ENCODE data around the gene DNAH12. TPM values are rescaled to one million over a fixed set of nuclear protein-coding genes. Genes with fewer than 3 reads are reported as not detected.
"Not testable (repeated sequence)": the region's sequence is repeated elsewhere in the genome, so short reads cannot be mapped to it uniquely, and the experiment has no call there.

Gene DNAH12
- total RNA-seq, 1 donor from 2014 or later = 0.23 TPM

GRCh38 chr3:57464801-57465200 is 79.3 kb downstream of the DNAH12 start:
- Mint-ChIP-seq H3K4me1 (ENCODE audit: low read depth, unreplicated experiment) (no peaks in the 10 kb centered on the region), H3K27me3 (ENCODE audit: low read depth, unreplicated experiment) (peaks cover 2% of the 10 kb centered on the region), H3K27ac (ENCODE audit: unreplicated experiment) (no peak overlapping the region), H3K9me3 (ENCODE audit: unreplicated experiment) (no peaks in the 10 kb centered on the region), H3K36me3 (ENCODE audit: low read depth, unreplicated experiment) (no peaks in the 10 kb centered on the region), H3K4me3 (ENCODE audit: unreplicated experiment) (no peak overlapping the region)
- Histone ChIP-seq H3K4me3 (ENCODE audit: insufficient read depth, low read depth, low read length) (no peak overlapping the region), H3K27ac (ENCODE audit: low read depth, low read length) (no peak overlapping the region), H3K9ac (ENCODE audit: low read length) (no peak overlapping the region), H4K20me1 (ENCODE audit: insufficient read depth, low read length) (no peaks in the 10 kb centered on the region), H3K9me3 (ENCODE audit: insufficient read depth, low read depth, low read length) (no peaks in the 10 kb centered on the region), H3K4me1 (ENCODE audit: insufficient read depth, low read length) (no peaks in the 10 kb centered on the region), H2AFZ (ENCODE audit: low read depth, low read length) (no peak overlapping the region), H3K27me3 (ENCODE audit: insufficient read depth, low read length) (peaks cover 3% of the 10 kb centered on the region), H3K4me2 (ENCODE audit: low read length) (no peak overlapping the region), H3K36me3 (ENCODE audit: insufficient read depth, low read length) (no peaks in the 10 kb centered on the region), H3K79me2 (ENCODE audit: insufficient read depth, low read length) (no peaks in the 10 kb centered on the region)
- DNase-seq (ENCODE audit: low read depth) (no peak), FAIRE-seq (no peak)
- TF ChIP-seq EZH2 (IDR thresholded peaks at IDR 0.05; ENCODE audit: insufficient read depth, low read length) (no peak), CTCF (IDR thresholded peaks at IDR 0.05; ENCODE audit: insufficient read depth, low read depth, low read length) (no peak)

GRCh38 chr3:57464011-57464410 is 80.1 kb downstream of the DNAH12 start:
- no peak overlapping the region for H3K4me3 Mint-ChIP-seq (ENCODE audit: unreplicated experiment)
- Histone ChIP-seq H3K27ac (ENCODE audit: low read depth, low read length) (no peak overlapping the region), H3K27me3 (ENCODE audit: insufficient read depth, low read length) (peaks cover 3% of the 10 kb centered on the region), H3K36me3 (ENCODE audit: insufficient read depth, low read length) (no peaks in the 10 kb centered on the region), H4K20me1 (ENCODE audit: insufficient read depth, low read length) (no peaks in the 10 kb centered on the region), H3K4me2 (ENCODE audit: low read length) (no peak overlapping the region), H3K9ac (ENCODE audit: low read length) (no peak overlapping the region), H3K4me3 (ENCODE audit: insufficient read depth, low read depth, low read length) (no peak overlapping the region), H3K9me3 (ENCODE audit: insufficient read depth, low read depth, low read length) (no peaks in the 10 kb centered on the region), H3K4me1 (ENCODE audit: insufficient read depth, low read length) (no peaks in the 10 kb centered on the region), H3K79me2 (ENCODE audit: insufficient read depth, low read length) (no peaks in the 10 kb centered on the region), H2AFZ (ENCODE audit: low read depth, low read length) (no peak overlapping the region)
- H3K36me3 Mint-ChIP-seq (ENCODE audit: low read depth, unreplicated experiment) = no peaks in the 10 kb centered on the region
- no peak overlapping the region for H3K27ac Mint-ChIP-seq (ENCODE audit: unreplicated experiment)
- peaks cover 2% of the 10 kb centered on the region for H3K27me3 Mint-ChIP-seq (ENCODE audit: low read depth, unreplicated experiment)
- no peaks in the 10 kb centered on the region for H3K9me3 Mint-ChIP-seq (ENCODE audit: unreplicated experiment)
- TF ChIP-seq EZH2 (IDR thresholded peaks at IDR 0.05; ENCODE audit: insufficient read depth, low read length) (no peak), CTCF (IDR thresholded peaks at IDR 0.05; ENCODE audit: insufficient read depth, low read depth, low read length) (no peak)
- H3K4me1 Mint-ChIP-seq (ENCODE audit: low read depth, unreplicated experiment) = no peaks in the 10 kb centered on the region
- DNase-seq (ENCODE audit: low read depth) = no peak
- FAIRE-seq = no peak

GRCh38 chr3:57451150-57451846 is 92.8 kb downstream of the DNAH12 start:
- Histone ChIP-seq H3K9me3 (ENCODE audit: insufficient read depth, low read depth, low read length) (no peaks in the 10 kb centered on the region), H3K79me2 (ENCODE audit: insufficient read depth, low read length) (no peaks in the 10 kb centered on the region), H3K36me3 (ENCODE audit: insufficient read depth, low read length) (no peaks in the 10 kb centered on the region), H3K4me3 (ENCODE audit: insufficient read depth, low read depth, low read length) (no peak overlapping the region), H3K27ac (ENCODE audit: low read depth, low read length) (no peak overlapping the region), H4K20me1 (ENCODE audit: insufficient read depth, low read length) (no peaks in the 10 kb centered on the region), H3K4me2 (ENCODE audit: low read length) (peak overlapping the region; percentile 65), H3K9ac (ENCODE audit: low read length) (no peak overlapping the region), H2AFZ (ENCODE audit: low read depth, low read length) (no peak overlapping the region), H3K27me3 (ENCODE audit: insufficient read depth, low read length) (peaks cover 2% of the 10 kb centered on the region), H3K4me1 (ENCODE audit: insufficient read depth, low read length) (peaks cover 8% of the 10 kb centered on the region)
- no peaks in the 10 kb centered on the region for H3K9me3 Mint-ChIP-seq (ENCODE audit: unreplicated experiment)
- H3K27ac Mint-ChIP-seq (ENCODE audit: unreplicated experiment) = no peak overlapping the region
- H3K4me1 Mint-ChIP-seq (ENCODE audit: low read depth, unreplicated experiment) = peaks cover 11% of the 10 kb centered on the region
- peaks cover 2% of the 10 kb centered on the region for H3K27me3 Mint-ChIP-seq (ENCODE audit: low read depth, unreplicated experiment)
- H3K4me3 Mint-ChIP-seq (ENCODE audit: unreplicated experiment) = no peak overlapping the region
- no peaks in the 10 kb centered on the region for H3K36me3 Mint-ChIP-seq (ENCODE audit: low read depth, unreplicated experiment)
- TF ChIP-seq EZH2 (IDR thresholded peaks at IDR 0.05; ENCODE audit: insufficient read depth, low read length) = no peak
- no peak for FAIRE-seq
- no peak for DNase-seq (ENCODE audit: low read depth)

- H3K9me3 Mint-ChIP-seq (ENCODE audit: unreplicated experiment); H3K79me2 ChIP-seq (ENCODE audit: insufficient read depth, low read length); H3K4me3 ChIP-seq (ENCODE audit: insufficient read depth, low read depth, low read length); H3K27ac ChIP-seq (ENCODE audit: low read depth, low read length); H3K4me2 ChIP-seq (ENCODE audit: low read length); H4K20me1 ChIP-seq (ENCODE audit: insufficient read depth, low read length); H3K27me3 ChIP-seq (ENCODE audit: insufficient read depth, low read length); H3K4me3 Mint-ChIP-seq (ENCODE audit: unreplicated experiment); H3K36me3 ChIP-seq (ENCODE audit: insufficient read depth, low read length); DNase-seq (ENCODE audit: low read depth); H2AFZ ChIP-seq (ENCODE audit: low read depth, low read length); H3K27ac Mint-ChIP-seq (ENCODE audit: unreplicated experiment); FAIRE-seq; H3K36me3 Mint-ChIP-seq (ENCODE audit: low read depth, unreplicated experiment); H3K9ac ChIP-seq (ENCODE audit: low read length); H3K27me3 Mint-ChIP-seq (ENCODE audit: low read depth, unreplicated experiment); H3K4me1 ChIP-seq (ENCODE audit: insufficient read depth, low read length); H3K9me3 ChIP-seq (ENCODE audit: insufficient read depth, low read depth, low read length): not testable (repeated sequence)
- H3K4me1 Mint-ChIP-seq (ENCODE audit: low read depth, unreplicated experiment) = peaks cover 11% of the 10 kb centered on the region
Measured at GRCh38 chr3:57449276-57449847, 94.8 kb downstream of the DNAH12 start.

All from astrocyte (in vitro differentiated cells and primary cell).